GM12865 (cell line): Measurements from ENCODE around the gene TAOK3.
A peak's percentile ranks its signal among the peaks of the same experiment; 100 is the strongest.

ENCODE experiments used
- DNase-seq: peaks from one replicate; pipeline ENCODE4 v3.0.0; 2010; ENCODE audit warnings: low read depth
- H3K4me3 ChIP-seq: 2 replicates; pipeline ENCODE4 v1.5.1; 2011; ENCODE audit warnings: mild to moderate bottlenecking, low read depth, low read length, control low read depth
- CTCF ChIP-seq: IDR thresholded peaks from 2 replicates; pipeline ENCODE4 v1.5.1; 2011; ENCODE audit warnings: low read length, control low read depth, low read depth, inconsistent platforms; ENCODE audit not compliant: insufficient read depth; ENCODE audit errors: missing control alignments

TAOK3 gene

GRCh38 chr12:118122264-118122663 lies 250.4 kb downstream of the TAOK3 start:
- no peak for TF ChIP-seq CTCF
- H3K4me3 ChIP-seq: no peak overlapping the region
- no peak for DNase-seq

DNA sequence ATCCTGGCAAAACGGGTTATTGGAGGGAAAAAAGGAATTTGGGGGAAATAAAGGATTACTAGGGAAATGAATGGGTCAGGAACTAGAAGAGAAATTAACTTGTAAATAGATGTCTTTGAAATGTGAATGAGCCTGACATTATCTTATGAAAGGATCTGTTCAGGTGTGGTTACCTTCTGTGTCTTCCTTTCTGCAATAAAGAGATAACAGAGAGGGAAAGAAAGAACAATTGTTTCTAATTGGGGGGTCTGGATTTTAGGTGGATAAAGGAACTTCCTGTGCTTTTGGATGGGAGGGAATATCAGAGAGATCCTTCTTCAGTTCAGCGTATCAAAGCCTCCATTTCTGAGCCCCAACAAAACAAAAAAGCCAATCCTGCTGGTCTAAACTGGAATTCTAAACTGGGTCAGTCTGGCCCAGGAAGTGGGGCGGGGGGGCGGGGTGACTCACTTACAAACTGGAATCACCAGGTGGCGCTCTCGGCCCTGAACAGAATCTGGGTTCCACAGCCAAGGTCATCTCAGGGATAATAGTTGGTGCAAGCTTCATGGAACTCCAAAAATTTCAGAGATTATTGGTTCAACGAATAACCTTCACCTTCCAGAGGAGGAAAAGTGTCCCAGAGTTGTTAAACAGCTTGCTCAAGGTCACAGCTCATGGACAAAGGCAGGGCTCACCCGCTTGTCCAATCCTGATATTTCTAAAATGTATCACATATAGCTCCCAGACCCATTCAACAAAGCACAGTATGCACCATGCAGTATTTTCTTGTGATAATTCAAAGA lies 251.9 kb downstream of the TAOK3 start:
- TF ChIP-seq CTCF: peak; percentile 67
- DNase-seq: peak; percentile 82
- no peak overlapping the region for H3K4me3 ChIP-seq

- no peak overlapping the region for H3K4me3 ChIP-seq
- no peak for TF ChIP-seq CTCF
- DNase-seq: no peak
These were observed 253.2 kb downstream of the TAOK3 start for GRCh38 chr12:118119449-118119879.

GRCh38 chr12:118109088-118109487 lies 263.6 kb downstream of the TAOK3 start:
- no peak for DNase-seq
- TF ChIP-seq CTCF: no peak
- H3K4me3 ChIP-seq: no peak overlapping the region

GRCh38 chr12:118107694-118108093 lies 265.0 kb downstream of the TAOK3 start:
- no peak overlapping the region for H3K4me3 ChIP-seq
- TF ChIP-seq CTCF: no peak
- no peak for DNase-seq

- no peak overlapping the region for H3K4me3 ChIP-seq
- TF ChIP-seq CTCF: no peak
- no peak for DNase-seq
These were observed 265.7 kb downstream of the TAOK3 start for GRCh38 chr12:118107011-118107410.
